ENCODE results near the gene SIAH2.
A peak's percentile ranks its signal among the peaks of the same experiment; 100 is the strongest.

SIAH2 gene

DNA sequence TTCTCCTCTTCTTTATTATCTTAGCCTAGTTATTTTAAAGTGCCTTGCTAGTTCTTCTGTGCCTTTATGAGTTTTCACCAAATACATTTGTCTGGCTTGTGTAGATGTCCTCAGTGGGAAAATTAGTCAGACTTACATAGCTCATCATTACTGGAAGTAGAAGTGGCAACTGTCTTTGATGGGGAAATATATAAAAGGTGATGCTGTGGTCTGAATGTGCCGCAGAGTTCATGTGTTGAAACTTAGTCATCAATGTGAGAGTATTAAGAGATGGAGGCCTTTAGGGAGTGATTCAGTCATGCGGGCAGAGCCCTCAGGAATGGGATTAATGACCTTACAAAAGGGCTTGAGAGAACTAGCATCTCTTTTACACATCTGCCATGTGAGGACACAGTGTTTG, 52.9 kb downstream of the SIAH2 start:
- H3K9ac ChIP-seq (ENCODE audit: low read length): no peak overlapping the region
- no peak overlapping the region for H2AFZ ChIP-seq (ENCODE audit: low read length)
- H3K79me2 ChIP-seq (ENCODE audit: insufficient read depth, low read length): no peaks in the 10 kb centered on the region
- H4K20me1 ChIP-seq (ENCODE audit: insufficient read depth, low read length): no peaks in the 10 kb centered on the region
- peaks cover 51% of the 10 kb centered on the region for H3K36me3 ChIP-seq (ENCODE audit: insufficient read depth, low read length)
- no peak overlapping the region for H3K27ac ChIP-seq (ENCODE audit: low read depth, low read length, poor library complexity, severe bottlenecking)
- peaks cover 10% of the 10 kb centered on the region for H3K9me3 ChIP-seq (ENCODE audit: low read length)
- H3K4me2 ChIP-seq (ENCODE audit: low read length): no peak overlapping the region
- no peak for TF ChIP-seq CTCF (IDR thresholded peaks at IDR 0.05; ENCODE audit: low read length)
- TF ChIP-seq EZH2 (IDR thresholded peaks at IDR 0.05; ENCODE audit: borderline replicate concordance, low read length): no peak
- no peak overlapping the region for H3K4me3 ChIP-seq (ENCODE audit: low read depth, low read length, poor library complexity, severe bottlenecking)
- no peaks in the 10 kb centered on the region for H3K9me2 ChIP-seq (ENCODE audit: low read depth, low read length)
- H3K27me3 ChIP-seq (ENCODE audit: insufficient read depth, low read length): no peaks in the 10 kb centered on the region
- no peaks in the 10 kb centered on the region for H3F3A ChIP-seq (ENCODE audit: insufficient read depth, low read length)
- H3K4me1 ChIP-seq (ENCODE audit: insufficient read depth, low read length, severe bottlenecking): peaks cover 7% of the 10 kb centered on the region

GRCh38 chr3:150703756-150704344, 59.1 kb downstream of the SIAH2 start, which contains the start of gene ERICH6:
Gene ERICH6, minus strand, starts transcription at chr3:150703920. Its CDS starts 22 bp downstream, at chr3:150703898.
- Histone ChIP-seq H3K4me3 (ENCODE audit: low read depth, low read length, poor library complexity, severe bottlenecking) (peak within 1 kb of the TSS; percentile 71), H4K20me1 (ENCODE audit: insufficient read depth, low read length) (no peaks in the 10 kb centered on the region), H3K9ac (ENCODE audit: low read length) (peak within 1 kb of the TSS; percentile 72), H3K9me2 (ENCODE audit: low read depth, low read length) (no peaks in the 10 kb centered on the region), H3K9me3 (ENCODE audit: low read length) (peaks cover 7% of the 10 kb centered on the region), H3K4me1 (ENCODE audit: insufficient read depth, low read length, severe bottlenecking) (peaks cover 23% of the 10 kb centered on the region), H3K27me3 (ENCODE audit: insufficient read depth, low read length) (no peaks in the 10 kb centered on the region), H3F3A (ENCODE audit: insufficient read depth, low read length) (no peaks in the 10 kb centered on the region), H2AFZ (ENCODE audit: low read length) (peak within 1 kb of the TSS; percentile 97), H3K4me2 (ENCODE audit: low read length) (peak within 1 kb of the TSS; percentile 94), H3K79me2 (ENCODE audit: insufficient read depth, low read length) (no peaks in the 10 kb centered on the region), H3K36me3 (ENCODE audit: insufficient read depth, low read length) (peaks cover 20% of the 10 kb centered on the region; the same call in 1 of the 2 replicates), H3K27ac (ENCODE audit: low read depth, low read length, poor library complexity, severe bottlenecking) (peak within 1 kb of the TSS; percentile 54)
- TF ChIP-seq EZH2 (IDR thresholded peaks at IDR 0.05; ENCODE audit: borderline replicate concordance, low read length) (no peak), CTCF (IDR thresholded peaks at IDR 0.05; ENCODE audit: low read length) (no peak)

DNA sequence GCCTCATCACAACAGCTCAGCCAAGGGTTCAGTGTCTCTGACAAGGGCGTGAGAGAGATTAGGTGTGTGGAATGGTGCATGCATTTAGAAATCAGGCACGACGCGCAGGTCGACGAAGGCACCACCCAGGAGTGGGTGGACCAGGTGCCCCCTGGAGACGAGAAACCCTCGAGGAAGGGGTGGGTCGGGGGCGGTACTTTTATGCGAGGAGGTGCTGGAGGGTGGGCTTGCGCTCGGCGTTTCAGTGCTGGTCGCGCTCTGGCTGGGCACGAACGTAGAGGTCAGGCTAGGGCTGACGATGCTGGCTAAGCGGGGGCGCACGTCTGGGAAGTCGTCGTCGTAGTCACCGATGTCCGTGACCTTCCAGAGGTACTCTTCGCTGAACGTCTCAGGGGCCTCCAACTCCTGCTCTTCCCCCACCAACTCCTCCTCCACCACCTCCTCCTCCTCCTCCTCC, 59.6 kb downstream of the SIAH2 start:
- H3K27ac ChIP-seq (ENCODE audit: low read depth, low read length, poor library complexity, severe bottlenecking): peak overlapping the region; percentile 54
- H3K9ac ChIP-seq (ENCODE audit: low read length): peak overlapping the region; percentile 72
- peak overlapping the region; percentile 94 for H3K4me2 ChIP-seq (ENCODE audit: low read length)
- H3K27me3 ChIP-seq (ENCODE audit: insufficient read depth, low read length): no peaks in the 10 kb centered on the region
- peaks cover 7% of the 10 kb centered on the region for H3K9me3 ChIP-seq (ENCODE audit: low read length)
- no peaks in the 10 kb centered on the region for H3K79me2 ChIP-seq (ENCODE audit: insufficient read depth, low read length)
- H3K4me3 ChIP-seq (ENCODE audit: low read depth, low read length, poor library complexity, severe bottlenecking): peak overlapping the region; percentile 71
- H3K36me3 ChIP-seq (ENCODE audit: insufficient read depth, low read length): peaks cover 15% of the 10 kb centered on the region; the same call in 1 of the 2 replicates
- TF ChIP-seq EZH2 (IDR thresholded peaks at IDR 0.05; ENCODE audit: borderline replicate concordance, low read length): no peak
- no peak for TF ChIP-seq CTCF (IDR thresholded peaks at IDR 0.05; ENCODE audit: low read length)
- H3K9me2 ChIP-seq (ENCODE audit: low read depth, low read length): no peaks in the 10 kb centered on the region
- H2AFZ ChIP-seq (ENCODE audit: low read length): peak overlapping the region; percentile 83
- no peaks in the 10 kb centered on the region for H3F3A ChIP-seq (ENCODE audit: insufficient read depth, low read length)
- H3K4me1 ChIP-seq (ENCODE audit: insufficient read depth, low read length, severe bottlenecking): peaks cover 23% of the 10 kb centered on the region
- H4K20me1 ChIP-seq (ENCODE audit: insufficient read depth, low read length): no peaks in the 10 kb centered on the region
